Chondrocyte (in vitro differentiated cells): ENCODE measurements around the gene PTPN2. TPM values are rescaled to one million over a fixed set of nuclear protein-coding genes. Genes with fewer than 3 reads are reported as not detected.

Experiments
- DNase-seq: peaks from one replicate; pipeline ENCODE4 v3.0.0; 2021; ENCODE audit warnings: mixed read lengths, low spot score
- H3K27ac Mint-ChIP-seq: one replicate; pipeline ENCODE4 v1.8.0; 2021; ENCODE audit warnings: mild to moderate bottlenecking, moderate library complexity, mixed read lengths; ENCODE audit not compliant: unreplicated experiment
- H3K27me3 Mint-ChIP-seq: 2 replicates; pipeline ENCODE4 v1.8.0; 2021; ENCODE audit warnings: low read depth, mixed read lengths
- H3K36me3 Mint-ChIP-seq: 2 replicates; pipeline ENCODE4 v1.8.0; 2021; ENCODE audit warnings: low read depth, mixed read lengths
- H3K4me1 Mint-ChIP-seq: 2 replicates; pipeline ENCODE4 v1.8.0; 2021; ENCODE audit warnings: low read depth, mild to moderate bottlenecking, mixed read lengths
- H3K4me3 Mint-ChIP-seq: one replicate; pipeline ENCODE4 v1.8.0; 2021; ENCODE audit warnings: mild to moderate bottlenecking, moderate library complexity, mixed read lengths; ENCODE audit not compliant: unreplicated experiment
- H3K9me3 Mint-ChIP-seq: 2 replicates; pipeline ENCODE4 v1.8.0; 2021; ENCODE audit warnings: low read depth, mixed read lengths
- CTCF ChIP-seq: fragments of 200-600 bp; sonication (generic); IDR thresholded peaks from 2 replicates; pipeline ENCODE4 v1.5.0; 2021; ENCODE audit warnings: antibody characterized with exemption, mild to moderate bottlenecking, moderate library complexity
- total RNA-seq: library from RNA; stranded (reverse); gene quantifications from 3 replicates; pipeline ENCODE4 v1.2.1, GENCODE V29; 2021

The PTPN2 gene
- total RNA-seq, 1 donor from 2014 or later, result 22.2 TPM

GRCh38 chr18:12791610-12792009, 92.4 kb downstream of the PTPN2 start:
- no peaks in the 10 kb centered on the region for H3K4me1 Mint-ChIP-seq
- H3K9me3 Mint-ChIP-seq, result no peaks in the 10 kb centered on the region
- H3K27me3 Mint-ChIP-seq, result no peaks in the 10 kb centered on the region
- H3K4me3 Mint-ChIP-seq, result no peak overlapping the region
- no peak overlapping the region for H3K27ac Mint-ChIP-seq
- peaks cover 2% of the 10 kb centered on the region for H3K36me3 Mint-ChIP-seq
- no peak for DNase-seq
- TF ChIP-seq CTCF, result no peak

GRCh38 chr18:12786669-12787068, 97.4 kb downstream of the PTPN2 start:
- H3K36me3 Mint-ChIP-seq, result peaks cover 4% of the 10 kb centered on the region

GRCh38 chr18:12783524-12783923, 100.5 kb downstream of the PTPN2 start:
- DNase-seq, result no peak
- no peak overlapping the region for H3K27ac Mint-ChIP-seq
- no peak for TF ChIP-seq CTCF
- H3K9me3 Mint-ChIP-seq, result no peaks in the 10 kb centered on the region
- no peak overlapping the region for H3K4me3 Mint-ChIP-seq
- no peaks in the 10 kb centered on the region for H3K27me3 Mint-ChIP-seq
- H3K36me3 Mint-ChIP-seq, result peaks cover 4% of the 10 kb centered on the region
- H3K4me1 Mint-ChIP-seq, result no peaks in the 10 kb centered on the region

More at GRCh38 chr18:12786669-12787068, 97.4 kb downstream of the PTPN2 start:
- TF ChIP-seq CTCF, result no peak
- no peak overlapping the region for H3K27ac Mint-ChIP-seq
- no peak for DNase-seq
- H3K9me3 Mint-ChIP-seq, result no peaks in the 10 kb centered on the region
- H3K4me1 Mint-ChIP-seq, result no peaks in the 10 kb centered on the region
- no peaks in the 10 kb centered on the region for H3K27me3 Mint-ChIP-seq
- no peak overlapping the region for H3K4me3 Mint-ChIP-seq

- TF ChIP-seq CTCF, result no peak
- no peak overlapping the region for H3K27ac Mint-ChIP-seq
- DNase-seq, result no peak
Measured at GRCh38 chr18:12782521-12782920, 101.5 kb downstream of the PTPN2 start.

GRCh38 chr18:12779456-12779855, 104.6 kb downstream of the PTPN2 start:
- Mint-ChIP-seq H3K27ac (no peak overlapping the region), H3K4me3 (no peak overlapping the region), H3K4me1 (no peaks in the 10 kb centered on the region), H3K9me3 (peaks cover 3% of the 10 kb centered on the region), H3K27me3 (no peaks in the 10 kb centered on the region), H3K36me3 (no peaks in the 10 kb centered on the region)
- TF ChIP-seq CTCF, result no peak
- DNase-seq, result no peak

More at GRCh38 chr18:12782521-12782920, 101.5 kb downstream of the PTPN2 start:
- Mint-ChIP-seq H3K4me3 (no peak overlapping the region), H3K36me3 (peaks cover 4% of the 10 kb centered on the region), H3K9me3 (no peaks in the 10 kb centered on the region), H3K4me1 (no peaks in the 10 kb centered on the region), H3K27me3 (no peaks in the 10 kb centered on the region)
